HepG2 (cell line): ENCODE data around the gene KLHDC4. TPM values are rescaled to one million over a fixed set of nuclear protein-coding genes. Genes with fewer than 3 reads are reported as not detected.

Experiments used
- ATAC-seq: fragments of 200-7000 bp; cut with Tn5 transposase; 3 replicates; pipeline ENCODE4 v1.9.1; 2020; ENCODE audit warnings: mild to moderate bottlenecking, moderate library complexity
- BruUV-seq: library from RNA; stranded (reverse); fragments of 400-500 nt; replicated peaks from 2 replicates; lab custom pipeline; 2021; lab: Mats Ljungman, UMichigan
- CTCF ChIA-PET: fragments of 300-600 bp; formaldehyde crosslinking; extraction: SDS; loops from one replicate; lab custom pipeline; 2021; ENCODE audit warnings: low total read pairs, inconsistent platforms, low intra/inter-chr PET ratio; lab: Yijun Ruan, JAX
- POLR2A ChIA-PET: fragments of 350-600 bp; sonication (Branson Sonifier 250); formaldehyde crosslinking; loops from one replicate; lab custom pipeline; 2020; ENCODE audit warnings: antibody characterized with exemption, inconsistent platforms; lab: Yijun Ruan, JAX
- DNase-seq: peaks from one replicate; pipeline ENCODE4 v3.0.0-alpha.2; 2015; ENCODE audit warnings: low spot score
- FAIRE-seq: peaks from 3 replicates; lab custom pipeline; 2011; peaks lifted over from hg19 to GRCh38; lab: Jason Lieb, UNC
- H2AFZ ChIP-seq: one replicate; pipeline ENCODE4 v1.6.1; 2011; ENCODE audit warnings: low read length, inconsistent platforms
- H3K27ac ChIP-seq: fragments of 300-600 bp; 3 replicates; pipeline ENCODE4 v1.8.0; 2011; ENCODE audit warnings: mixed run types, mild to moderate bottlenecking, mixed read lengths, low read length, inconsistent platforms; ENCODE audit not compliant: insufficient read depth; ENCODE audit errors: extremely low read length
- H3K27me3 ChIP-seq, 2 experiments: fragments of 200-600 bp in 1 of 2; 2 replicates in 1 of 2; 3 replicates in 1 of 2; pipeline versions ENCODE4 v1.6.0 to v1.8.0; 2011; ENCODE audit warnings: low read length in 2 of 2, mild to moderate bottlenecking in 2 of 2, moderate library complexity in 2 of 2, inconsistent platforms in 1 of 2; ENCODE audit not compliant: insufficient read depth in 2 of 2, control insufficient read depth in 1 of 2
- H3K36me3 ChIP-seq, 2 experiments: fragments of 200-600 bp in 1 of 2; replicated peaks in 1 of 2; 2 replicates in 1 of 2; 3 replicates in 1 of 2; pipeline versions ENCODE4 v1.5.1 to v1.8.0; 2011; ENCODE audit warnings: low read length in 2 of 2, inconsistent platforms in 1 of 2; ENCODE audit not compliant: insufficient read depth in 2 of 2, control insufficient read depth in 1 of 2
- H3K4me1 ChIP-seq: 2 replicates; pipeline ENCODE4 v1.5.1; 2012; ENCODE audit warnings: low read length, inconsistent platforms; ENCODE audit not compliant: insufficient read depth
- H3K4me2 ChIP-seq: 2 replicates; pipeline ENCODE4 v1.6.0; 2011; ENCODE audit warnings: low read depth, low read length, inconsistent platforms
- H3K4me3 ChIP-seq, 3 experiments: fragments of 200-600 bp in 1 of 3; sonication (generic), shearing (Covaris generic) in 1 of 3; replicated peaks in 1 of 3; 2 replicates each; pipeline ENCODE4 v1.5.1; 2011 to 2016; ENCODE audit warnings: low read length in 3 of 3, inconsistent platforms in 2 of 3, low read depth in 2 of 3, mild to moderate bottlenecking in 2 of 3, control low read depth in 1 of 3, mixed read lengths in 1 of 3; ENCODE audit not compliant: insufficient read depth in 1 of 3
- H3K79me2 ChIP-seq: one replicate; pipeline ENCODE4 v1.6.1; 2011; ENCODE audit warnings: low read length, inconsistent platforms; ENCODE audit not compliant: insufficient read depth
- H3K9ac ChIP-seq: 2 replicates; pipeline ENCODE4 v1.6.0; 2011; ENCODE audit warnings: mild to moderate bottlenecking, low read depth, low read length, inconsistent platforms; ENCODE audit not compliant: insufficient read depth
- H3K9me3 ChIP-seq: 2 replicates; pipeline ENCODE4 v1.5.1; 2012; ENCODE audit warnings: mild to moderate bottlenecking, low read length
- H4K20me1 ChIP-seq: 2 replicates; pipeline ENCODE4 v1.6.0; 2011; ENCODE audit warnings: inconsistent platforms, mild to moderate bottlenecking, low read length, moderate library complexity; ENCODE audit not compliant: insufficient read depth
- CENPX ChIP-seq: sonication (generic); formaldehyde crosslinking; IDR thresholded peaks from 2 replicates; pipeline ENCODE4 v1.9.0; 2021; ENCODE audit warnings: mild to moderate bottlenecking, missing genetic modification reagents, moderate library complexity
- FOXK2 ChIP-seq: fragments of 450-650 bp; IDR thresholded peaks from 2 replicates; pipeline ENCODE4 v1.6.1; 2016
- HNF4A ChIP-seq: sonication (generic); formaldehyde crosslinking; IDR thresholded peaks from 2 replicates; pipeline ENCODE4 v1.4.0; 2020; ENCODE audit warnings: missing genetic modification reagents
- MIER2 ChIP-seq: IDR thresholded peaks from 2 replicates; pipeline ENCODE4 v1.6.1; 2016; ENCODE audit warnings: missing biosample characterization, missing genetic modification reagents
- MLXIP ChIP-seq: sonication (generic); formaldehyde crosslinking; IDR thresholded peaks from 2 replicates; pipeline ENCODE4 v1.9.0; 2021; ENCODE audit warnings: missing genetic modification reagents, borderline replicate concordance
- PAX8 ChIP-seq: sonication (generic); formaldehyde crosslinking; IDR thresholded peaks from 2 replicates; pipeline ENCODE4 v1.8.0; 2022; ENCODE audit warnings: mild to moderate bottlenecking, missing genetic modification reagents, borderline replicate concordance
- THAP9 ChIP-seq: sonication (generic); formaldehyde crosslinking; IDR thresholded peaks from 2 replicates; pipeline ENCODE4; 2020; ENCODE audit warnings: missing genetic modification reagents, mild to moderate bottlenecking, borderline replicate concordance
- ZBTB1 ChIP-seq: sonication (generic); formaldehyde crosslinking; IDR thresholded peaks from 2 replicates; pipeline ENCODE4 v1.4.0; 2020; ENCODE audit warnings: missing genetic modification reagents, borderline replicate concordance
- ZFP41 ChIP-seq: sonication (generic); formaldehyde crosslinking; IDR thresholded peaks from 2 replicates; pipeline ENCODE4 v1.4.0; 2020; ENCODE audit warnings: mild to moderate bottlenecking, missing genetic modification reagents, borderline replicate concordance
- ZNF468 ChIP-seq: sonication (generic); formaldehyde crosslinking; IDR thresholded peaks from 2 replicates; pipeline ENCODE4 v1.8.0; 2022; ENCODE audit warnings: mild to moderate bottlenecking, moderate library complexity, missing genetic modification reagents
- ZNF589 ChIP-seq: sonication (generic); formaldehyde crosslinking; conservative IDR thresholded peaks from 2 replicates; pipeline ENCODE4 v1.8.0; 2022; ENCODE audit warnings: mild to moderate bottlenecking, moderate library complexity, missing genetic modification reagents
- ZNF598 ChIP-seq: sonication (generic); formaldehyde crosslinking; IDR thresholded peaks from 2 replicates; pipeline ENCODE4 v1.5.1; 2020; ENCODE audit warnings: mild to moderate bottlenecking, missing genetic modification reagents, borderline replicate concordance
- ZNF678 ChIP-seq: sonication (generic); formaldehyde crosslinking; IDR thresholded peaks from 2 replicates; pipeline ENCODE4 v1.4.0; 2020; ENCODE audit warnings: mild to moderate bottlenecking, missing genetic modification reagents
- ZNF891 ChIP-seq: sonication (generic); formaldehyde crosslinking; IDR thresholded peaks from 2 replicates; pipeline ENCODE4 v1.5.0; 2020; ENCODE audit warnings: mild to moderate bottlenecking, missing genetic modification reagents
- ZZZ3 ChIP-seq: sonication (generic); formaldehyde crosslinking; IDR thresholded peaks from 2 replicates; pipeline ENCODE4 v1.4.0; 2020; ENCODE audit warnings: missing genetic modification reagents, mild to moderate bottlenecking, borderline replicate concordance
- WGBS: methylation state at CpG from one replicate; pipeline ENCODE4 v1.1.6; 2017; ENCODE audit warnings: low lambda C conversion rate; 5-methylcytosine and 5-hydroxymethylcytosine counted together
- in situ Hi-C: cut with HindIII; loops from 2 replicates; pipeline ENCODE4 v1.10.0; 2017; ENCODE audit warnings: low pct_unique_long_range_greater_than_20kb; ENCODE audit not compliant: extremely low pct_ligation_motif_present
- intact Hi-C: fragments of 100-400 bp; cut with micrococcal nuclease; formaldehyde crosslinking; loops from one replicate; pipeline ENCODE4 v1.10.0; 2022; ENCODE audit not compliant: unreplicated experiment
- polyA plus RNA-seq, 8 experiments: library from polyadenylated mRNA; depleted of rRNA in 3 of 8; stranded (reverse) in 7 of 8; unstranded in 1 of 8; fragments of >200 nt; fragmentation: Illumina TruSeq in 4 of 8; extraction: Trizol in 4 of 8; gene quantifications; 2 replicates each; pipeline versions ENCODE4 v1.2.1 to v1.2.3, GENCODE V29; 2011 to 2016; ENCODE audit warnings: low read depth in 4 of 8, missing spikeins in 1 of 8, mixed read lengths in 1 of 8; ENCODE audit not compliant: insufficient read depth in 1 of 8
- total RNA-seq, 5 experiments: library from RNA; depleted of rRNA; stranded (reverse); fragments of >200 nt; fragmentation: Illumina TruSeq; extraction: Trizol; gene quantifications; 2 replicates each; pipeline ENCODE4 v1.2.3, GENCODE V29; 2016; ENCODE audit warnings: low read depth in 1 of 5
- TF ChIP-seq, protein P1 (sequence below): IDR thresholded peaks from 2 replicates; pipeline ENCODE4 v1.6.1; 2018; ENCODE audit warnings: missing genetic modification reagents, mild to moderate bottlenecking, missing compliant biosample characterization

The KLHDC4 gene
- total and polyA plus RNA-seq, 2 of the 13 experiments (the other 11 are each of a cell fraction or from before 2014, with no cell fraction given): 18.7 to 31.8 TPM

DNA sequence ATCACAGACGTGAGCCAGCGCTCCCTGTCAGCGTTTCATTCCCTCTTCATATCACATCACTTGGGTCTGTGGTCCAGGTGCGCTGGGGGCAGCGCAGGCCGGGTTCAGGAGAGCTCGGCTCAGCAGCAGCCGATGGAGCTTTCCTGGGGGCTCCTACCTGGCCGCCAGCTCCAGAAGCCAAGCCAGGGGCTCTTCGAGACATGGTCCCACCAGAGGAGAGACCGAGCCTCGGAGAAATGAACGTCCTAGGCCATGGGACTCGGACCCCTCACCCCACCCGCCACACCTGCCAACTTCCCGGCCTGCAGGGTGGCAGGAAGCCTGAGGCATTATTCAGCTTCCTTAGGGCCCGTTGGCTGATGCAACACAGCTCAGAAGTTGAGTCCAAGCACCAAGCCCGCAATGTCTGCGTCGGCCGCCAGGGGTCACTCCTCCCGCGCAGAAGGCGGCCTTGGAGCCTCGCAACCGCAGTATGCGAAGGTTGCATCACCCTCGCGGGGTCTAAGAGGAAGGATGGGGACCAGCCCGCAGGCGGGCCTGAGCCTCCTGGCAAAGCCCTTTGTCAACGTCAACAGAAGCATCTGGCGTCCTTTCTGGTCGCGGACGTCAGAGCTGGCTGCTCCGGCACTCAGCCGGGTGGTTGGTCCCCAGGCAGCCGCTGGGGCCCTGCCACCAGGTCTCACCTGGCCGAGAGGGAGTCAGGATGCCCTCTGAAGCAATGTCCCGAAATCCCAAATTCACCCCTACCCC, 13.2 kb upstream of the KLHDC4 start:
- Histone ChIP-seq H3K4me2 (peak overlapping the region; percentile 23; the same call in 1 of the 2 replicates), H3K4me1 (peaks cover 44% of the 10 kb centered on the region), H3K27ac (peak overlapping the region; percentile 63), H3K36me3 (no peaks in the 10 kb centered on the region), H3K4me3 (no peak overlapping the region), H3K9me3 (no peaks in the 10 kb centered on the region), H3K79me2 (no peaks in the 10 kb centered on the region), H4K20me1 (no peaks in the 10 kb centered on the region), H3K27me3 (no peaks in the 10 kb centered on the region), H2AFZ (no peak overlapping the region), H3K9ac (peak overlapping the region; percentile 61)
- ChIA-PET POLR2A (interaction anchor here (0.6 to 4.2 kb wide), 30 partner anchors 10 to 317 kb away, joined by 3 to 197 read pairs (median 6); partner anchors contain the start of genes BANP, CA5A, KLHDC4 and SLC7A5), CTCF (interaction anchor here (0.6 to 5.3 kb wide), 12 partner anchors 11 to 130 kb away, joined by 3 to 154 read pairs (median 3); no protein-coding TSS in a partner anchor)
- ATAC-seq: peak; percentile 82
- peak; percentile 88 for DNase-seq
- WGBS: 86% methylated on average over 12 of the region's 41 CpGs
- intact Hi-C loops: loop anchor here (1.0 to 5.0 kb wide), 4 partner anchors 34 to 92 kb away; no protein-coding TSS in a partner anchor
- in situ Hi-C loops: loop anchor here (5.0 kb wide), 1 partner anchor 73 kb away; no protein-coding TSS in a partner anchor
- peak; percentile 63 for FAIRE-seq
- TSS peak; percentile 84 for BruUV-seq
- TF ChIP-seq MIER2: peak; percentile 83
- TF ChIP-seq, protein P1, sequence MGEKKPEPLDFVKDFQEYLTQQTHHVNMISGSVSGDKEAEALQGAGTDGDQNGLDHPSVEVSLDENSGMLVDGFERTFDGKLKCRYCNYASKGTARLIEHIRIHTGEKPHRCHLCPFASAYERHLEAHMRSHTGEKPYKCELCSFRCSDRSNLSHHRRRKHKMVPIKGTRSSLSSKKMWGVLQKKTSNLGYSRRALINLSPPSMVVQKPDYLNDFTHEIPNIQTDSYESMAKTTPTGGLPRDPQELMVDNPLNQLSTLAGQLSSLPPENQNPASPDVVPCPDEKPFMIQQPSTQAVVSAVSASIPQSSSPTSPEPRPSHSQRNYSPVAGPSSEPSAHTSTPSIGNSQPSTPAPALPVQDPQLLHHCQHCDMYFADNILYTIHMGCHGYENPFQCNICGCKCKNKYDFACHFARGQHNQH (CRISPR knock-in tag): peak; percentile 96
- no peak for TF ChIP-seq ZFP41 (CRISPR knock-in tag)
- TF ChIP-seq HNF4A: peak; percentile 83
- TF ChIP-seq ZNF468 (CRISPR knock-in tag): no peak
- TF ChIP-seq PAX8 (CRISPR knock-in tag): no peak
- TF ChIP-seq THAP9 (CRISPR knock-in tag): peak; percentile 88
- no peak; the same call in 1 of the 2 replicates for TF ChIP-seq ZNF589 (CRISPR knock-in tag)
- no peak for TF ChIP-seq ZBTB1 (CRISPR knock-in tag)
- TF ChIP-seq ZNF678 (CRISPR knock-in tag): no peak
- 0 out of 2 replicates have a peak, but pooled peaks have one; percentile 28 for TF ChIP-seq ZNF598 (CRISPR knock-in tag)
- no peak for TF ChIP-seq FOXK2
- 0 out of 2 replicates have a peak, but pooled peaks have one; percentile 39 for TF ChIP-seq ZZZ3 (CRISPR knock-in tag)
- TF ChIP-seq MLXIP: no peak
- TF ChIP-seq ZNF891 (CRISPR knock-in tag): peak; percentile 91
- no peak for TF ChIP-seq CENPX (CRISPR knock-in tag)
